Esophagus squamous epithelium (tissue), 5 donors: ENCODE measurements around the gene AQP5. TPM values are rescaled to one million over a fixed set of nuclear protein-coding genes. Genes with fewer than 3 reads are reported as not detected.

Experiments
- DNase-seq: peaks from one replicate; lab custom pipeline; 2025; lab: John Stamatoyannopoulos, UW
- H3K27ac ChIP-seq, 4 donors: fragments of 200-600 bp; sonication (generic); one replicate each; pipeline ENCODE4 v1.5.1; 2016 to 2019; ENCODE audit warnings: mild to moderate bottlenecking in 1 of 4
- H3K27me3 ChIP-seq, 4 donors: fragments of 200-600 bp; sonication (generic); 1 replicate in 3 of 4; 2 replicates in 1 of 4; pipeline versions ENCODE4 v1.5.1 to v1.6.0; 2017 to 2021; ENCODE audit warnings: antibody characterized with exemption in 1 of 4
- H3K36me3 ChIP-seq, 3 donors: fragments of 200-600 bp; sonication (generic); one replicate each; pipeline ENCODE4 v1.5.1; 2016 to 2019
- H3K4me1 ChIP-seq, 3 donors: fragments of 200-600 bp; sonication (generic); one replicate each; pipeline ENCODE4 v1.5.1; 2017 to 2019
- H3K4me3 ChIP-seq, 4 donors: fragments of 200-600 bp; sonication (generic); 1 replicate in 3 of 4; 2 replicates in 1 of 4; pipeline ENCODE4 v1.5.1; 2016 to 2019; ENCODE audit warnings: mild to moderate bottlenecking in 2 of 4, moderate library complexity in 1 of 4
- H3K9me3 ChIP-seq, 3 donors: fragments of 200-600 bp; sonication (generic); one replicate each; pipeline ENCODE4 v1.5.1; 2016 to 2019
- CTCF ChIP-seq, 6 experiments: fragments of 450-650 bp in 4 of 6; fragments of 200-600 bp in 2 of 6; sonication (generic) in 2 of 6; IDR thresholded peaks; one replicate each; pipeline ENCODE4 v1.5.1; 2016 to 2019; ENCODE audit warnings: antibody characterized with exemption in 6 of 6, mild to moderate bottlenecking in 4 of 6, moderate library complexity in 4 of 6
- POLR2A ChIP-seq, 4 donors: fragments of 450-650 bp; IDR thresholded peaks; one replicate each; pipeline ENCODE4 v1.6.1; 2017; ENCODE audit warnings: antibody characterized with exemption in 4 of 4, mild to moderate bottlenecking in 4 of 4, moderate library complexity in 3 of 4
- WGBS, 2 donors: methylation state at CpG; one replicate each; pipeline ENCODE4 v1.1.5; 2018; 5-methylcytosine and 5-hydroxymethylcytosine counted together
- intact Hi-C: fragments of 100-400 bp; cut with DNase I; formaldehyde crosslinking; loops from one replicate; pipeline ENCODE4 v1.15.0; 2022
- total RNA-seq, 4 donors: library from RNA; depleted of rRNA; stranded (reverse); fragments of >200 nt; gene quantifications; one replicate each; pipeline ENCODE4 v1.1.0, GENCODE V29; 2016
- donor health status: DM: yes; HTN: yes; CAD: no.

Gene AQP5
- total RNA-seq, 4 donors from 2014 or later = 4.7 to 42.2 (median 18.6) TPM

- Histone ChIP-seq H3K36me3 (no peaks in the 10 kb centered on the region), H3K27me3 (no peaks in the 10 kb centered on the region), H3K4me1 (peaks cover 3 to 79% (median 13%) of the 10 kb centered on the region in 3 donors), H3K9me3 (no peaks in the 10 kb centered on the region), H3K4me3 (no peak overlapping the region), H3K27ac (peak overlapping the region in 3 of 4 donors; percentile 53 to 81 (median 73))
- intact Hi-C loops = no loop called here
- WGBS, 2 donors = 63 to 72% methylated on average over 6 to 8 of the region's 8 CpGs
- no peak for DNase-seq
- no peak for TF ChIP-seq POLR2A (IDR thresholded peaks at IDR 0.05)
- TF ChIP-seq CTCF (IDR thresholded peaks at IDR 0.05) = no peak
Observed at GRCh38 chr12:49932533-49933130, 29.0 kb upstream of the AQP5 start.

GRCh38 chr12:49933796-49934195 is 27.9 kb upstream of the AQP5 start:
- Histone ChIP-seq H3K9me3 (no peaks in the 10 kb centered on the region), H3K4me3 (no peak overlapping the region), H3K27ac (peak overlapping the region in 3 of 4 donors; percentile 53 to 81 (median 73)), H3K4me1 (peaks cover 13 to 84% (median 16%) of the 10 kb centered on the region in 3 donors), H3K36me3 (no peaks in the 10 kb centered on the region), H3K27me3 (no peaks in the 10 kb centered on the region)
- DNase-seq = no peak
- 77 to 86% methylated on average over 5 of the region's 5 CpGs for WGBS, 2 donors
- TF ChIP-seq POLR2A (IDR thresholded peaks at IDR 0.05) = no peak
- no peak for TF ChIP-seq CTCF (IDR thresholded peaks at IDR 0.05)
- intact Hi-C loops = no loop called here

- WGBS, 2 donors = 82 to 91% methylated on average over 3 of the region's 3 CpGs
- intact Hi-C loops = no loop called here
Observed at GRCh38 chr12:49934505-49934904, 27.2 kb upstream of the AQP5 start.

GRCh38 chr12:49936925-49937324 is 24.7 kb upstream of the AQP5 start:
- Histone ChIP-seq H3K9me3 (no peaks in the 10 kb centered on the region), H3K4me3 (no peak overlapping the region), H3K4me1 (peaks cover 20 to 85% (median 25%) of the 10 kb centered on the region in 3 donors), H3K27ac (peak overlapping the region; percentile 78 to 88 (median 84)), H3K36me3 (no peaks in the 10 kb centered on the region), H3K27me3 (no peaks in the 10 kb centered on the region)
- DNase-seq = no peak
- intact Hi-C loops = no loop called here
- WGBS, 2 donors = 37 to 38% methylated on average over 3 of the region's 3 CpGs
- TF ChIP-seq CTCF (IDR thresholded peaks at IDR 0.05) (no peak), POLR2A (IDR thresholded peaks at IDR 0.05) (no peak)

More at GRCh38 chr12:49934505-49934904, 27.2 kb upstream of the AQP5 start:
- DNase-seq = no peak
- Histone ChIP-seq H3K4me3 (no peak overlapping the region), H3K4me1 (peaks cover 17 to 84% (median 18%) of the 10 kb centered on the region in 3 donors), H3K9me3 (no peaks in the 10 kb centered on the region), H3K27me3 (no peaks in the 10 kb centered on the region), H3K27ac (peak overlapping the region in 1 of 4 donors; percentile 81), H3K36me3 (no peaks in the 10 kb centered on the region)
- no peak for TF ChIP-seq CTCF (IDR thresholded peaks at IDR 0.05)
- TF ChIP-seq POLR2A (IDR thresholded peaks at IDR 0.05) = no peak

GRCh38 chr12:49937639-49938300 is 23.9 kb upstream of the AQP5 start:
- TF ChIP-seq CTCF (IDR thresholded peaks at IDR 0.05) (no peak), POLR2A (IDR thresholded peaks at IDR 0.05) (no peak)
- Histone ChIP-seq H3K27me3 (no peaks in the 10 kb centered on the region), H3K9me3 (no peaks in the 10 kb centered on the region), H3K4me3 (no peak overlapping the region), H3K27ac (peak overlapping the region; percentile 78 to 88 (median 84)), H3K36me3 (no peaks in the 10 kb centered on the region), H3K4me1 (peaks cover 15 to 85% (median 33%) of the 10 kb centered on the region in 3 donors)
- intact Hi-C loops = no loop called here
- 58 to 73% methylated on average over 7 to 8 of the region's 8 CpGs for WGBS, 2 donors
- DNase-seq = no peak
